Measurements from ENCODE around the gene ANKRD45.
"Not testable (repeated sequence)": the region's sequence is repeated elsewhere in the genome, so short reads cannot be mapped to it uniquely, and the experiment has no call there.

Gene ANKRD45

GRCh38 chr1:173580658-173581057 lies 89.0 kb downstream of the ANKRD45 start:
- no peak for DNase-seq (ENCODE audit: insufficient read length, low spot score)
- no peak for FAIRE-seq

GRCh38 chr1:173580071-173580470 lies 89.6 kb downstream of the ANKRD45 start:
- no peak for DNase-seq (ENCODE audit: insufficient read length, low spot score)
- FAIRE-seq: no peak

- FAIRE-seq: no peak
- DNase-seq (ENCODE audit: insufficient read length, low spot score): no peak
Observed at GRCh38 chr1:173573596-173573995, 96.1 kb downstream of the ANKRD45 start.

DNA sequence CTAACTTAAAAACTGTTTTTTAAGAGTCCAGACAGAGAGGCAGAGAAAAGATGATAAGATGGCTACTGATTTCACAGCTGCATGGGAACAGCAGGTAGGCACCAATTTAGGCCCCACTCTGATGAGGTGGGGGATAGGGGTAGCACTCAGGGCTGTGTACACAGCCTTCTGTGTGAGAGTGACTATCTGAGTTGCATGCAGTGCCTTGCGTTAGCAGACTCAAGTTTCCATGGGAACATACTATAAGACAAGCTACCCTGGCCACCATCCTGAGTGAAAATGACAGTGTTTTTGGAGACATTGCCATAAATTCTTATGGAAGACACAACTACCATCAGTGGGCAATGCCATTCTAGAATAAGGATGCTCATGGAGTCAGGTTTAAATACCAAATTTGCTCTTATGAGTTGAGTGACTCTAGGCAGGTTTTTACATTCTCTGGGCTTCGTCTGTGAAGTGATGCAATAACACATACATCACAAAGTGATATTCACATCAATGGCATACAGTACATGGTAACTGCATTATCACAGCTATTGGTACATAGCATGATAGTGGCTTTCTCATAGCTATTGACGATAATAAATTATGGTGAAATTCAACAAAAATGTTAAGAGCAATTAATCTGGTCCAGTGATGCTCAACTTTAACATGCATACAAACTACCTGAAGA lies 97.3 kb downstream of the ANKRD45 start:
- no peak for DNase-seq (ENCODE audit: insufficient read length, low spot score)
- no peak for FAIRE-seq

DNA sequence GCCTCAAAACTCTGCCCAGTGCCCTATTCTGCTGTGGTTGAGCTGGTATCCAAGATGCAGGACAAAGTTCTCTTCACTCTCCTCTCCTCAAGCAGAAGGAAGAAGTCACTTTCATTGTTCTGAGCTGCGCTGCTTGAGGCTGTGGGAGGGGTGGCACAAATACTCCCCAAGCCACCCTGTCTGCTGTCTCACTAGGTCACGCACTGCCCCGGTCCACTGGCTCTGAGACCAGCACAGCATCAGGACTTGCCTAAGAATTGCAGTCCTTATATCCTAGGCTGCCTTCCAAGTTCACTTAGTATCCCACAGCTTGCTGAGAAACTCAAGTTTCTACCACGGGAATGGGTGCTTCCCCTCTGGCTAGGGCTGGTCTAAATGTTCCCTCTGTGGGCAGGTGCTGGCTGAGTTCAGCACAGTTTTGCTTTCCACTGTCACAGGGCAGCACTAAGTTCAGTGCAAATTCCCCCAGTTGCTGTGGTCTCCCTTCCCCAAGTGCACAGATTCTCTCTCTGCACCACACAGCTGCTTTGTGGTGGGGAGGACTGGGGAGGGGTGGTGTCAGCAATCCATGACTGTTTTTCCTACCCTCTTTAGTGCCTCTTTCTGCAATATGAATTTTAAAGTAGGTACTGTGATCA lies 99.2 kb downstream of the ANKRD45 start:
- no peak for FAIRE-seq

GRCh38 chr1:173568483-173568882 lies 101.2 kb downstream of the ANKRD45 start:
- no peak for FAIRE-seq

More for the DNA sequence above, 99.2 kb downstream of the ANKRD45 start:
- DNase-seq (ENCODE audit: insufficient read length, low spot score): no peak

GRCh38 chr1:173563846-173564245 lies 105.8 kb downstream of the ANKRD45 start:
- FAIRE-seq; DNase-seq (ENCODE audit: insufficient read length, low spot score): not testable (repeated sequence)

More at GRCh38 chr1:173568483-173568882, 101.2 kb downstream of the ANKRD45 start:
- DNase-seq (ENCODE audit: insufficient read length, low spot score): no peak

DNA sequence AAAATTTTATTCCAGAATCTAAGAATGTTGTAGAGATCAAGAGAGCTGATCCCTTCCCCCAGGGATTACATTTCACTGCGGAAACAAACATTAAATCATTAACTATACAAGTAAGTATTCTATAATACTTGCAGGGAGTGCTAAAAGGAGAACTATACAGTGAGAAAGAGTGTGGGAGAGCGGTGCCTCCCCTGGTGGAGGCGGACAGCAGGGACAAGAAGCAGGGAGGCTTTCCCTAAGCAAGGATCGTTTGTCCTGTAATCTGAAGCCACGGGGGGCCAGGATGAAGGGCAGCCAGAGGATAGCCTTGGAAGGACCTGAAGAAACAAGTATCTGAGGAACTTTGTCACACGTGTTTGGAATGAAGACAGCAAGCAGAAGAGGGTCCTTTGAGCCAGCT lies 106.8 kb downstream of the ANKRD45 start:
- FAIRE-seq (no peak), DNase-seq (ENCODE audit: insufficient read length, low spot score) (no peak)

DNA sequence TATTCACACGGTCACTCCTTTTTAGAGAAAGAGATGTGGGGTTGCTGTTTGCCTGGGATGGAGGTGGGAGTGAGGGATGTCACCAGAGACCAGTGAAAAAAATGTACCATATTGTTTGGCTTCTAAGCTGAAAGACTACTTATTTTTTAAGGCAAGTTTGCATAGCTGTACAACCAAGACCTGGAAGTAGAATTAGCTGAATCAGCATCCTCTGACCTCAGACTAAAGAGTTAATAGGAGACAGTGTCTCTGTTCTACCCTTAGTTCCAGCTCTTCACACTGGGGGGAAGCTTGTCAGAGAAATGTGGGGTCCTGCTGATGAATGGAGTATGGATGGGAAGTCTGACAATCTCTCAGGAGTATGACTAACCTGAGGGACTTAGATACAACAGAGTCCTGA lies 108.4 kb downstream of the ANKRD45 start:
- FAIRE-seq: no peak
- no peak for DNase-seq (ENCODE audit: insufficient read length, low spot score)

- no peak for FAIRE-seq
- DNase-seq (ENCODE audit: insufficient read length, low spot score): no peak
Observed at GRCh38 chr1:173560285-173560880, 109.3 kb downstream of the ANKRD45 start.
